GM18873 (cell line): Measurements from ENCODE around the gene PEX14.
"Not testable (repeated sequence)": the region's sequence is repeated elsewhere in the genome, so short reads cannot be mapped to it uniquely, and the experiment has no call there.

ENCODE experiments used
- ATAC-seq: cut with Tn5 transposase; IDR thresholded peaks from one replicate; pipeline ENCODE4 v1.9.1; 2021; ENCODE audit warnings: mild to moderate bottlenecking, moderate library complexity, moderate number of reproducible peaks; ENCODE audit not compliant: unreplicated experiment, low FRiP score

The PEX14 gene

DNA sequence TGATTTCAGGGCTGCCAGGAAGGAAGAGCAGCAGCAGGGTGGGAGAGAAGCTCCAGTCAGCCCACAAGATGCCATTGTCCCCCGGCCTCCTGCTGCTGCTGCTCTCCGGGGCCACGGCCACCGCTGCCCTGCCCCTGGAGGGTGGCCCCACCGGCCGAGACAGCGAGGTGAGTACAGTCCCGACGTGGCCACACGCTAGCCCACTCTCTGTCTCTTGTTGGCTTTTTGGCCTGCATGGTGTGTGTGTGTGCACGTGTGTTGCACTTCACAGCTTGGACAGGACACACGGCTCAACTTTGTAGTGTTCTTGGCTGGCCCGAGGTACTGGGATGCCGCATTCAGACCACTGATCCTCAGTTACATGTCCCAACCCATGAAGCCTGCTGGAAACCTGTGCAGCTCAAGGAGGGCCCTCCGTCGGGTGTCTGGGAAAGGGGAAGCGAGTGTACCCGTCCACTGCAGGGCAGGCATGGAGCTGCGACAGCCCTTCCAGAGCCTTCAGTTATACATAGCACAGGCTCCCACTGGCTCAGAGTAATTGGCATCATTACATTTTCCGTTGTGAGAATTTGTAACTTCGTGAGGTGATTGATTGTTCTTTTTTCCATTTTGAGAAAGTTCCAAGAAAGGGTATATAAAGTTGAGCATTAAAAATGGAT lies 24.5 kb upstream of the PEX14 start:
- no peak for ATAC-seq

DNA sequence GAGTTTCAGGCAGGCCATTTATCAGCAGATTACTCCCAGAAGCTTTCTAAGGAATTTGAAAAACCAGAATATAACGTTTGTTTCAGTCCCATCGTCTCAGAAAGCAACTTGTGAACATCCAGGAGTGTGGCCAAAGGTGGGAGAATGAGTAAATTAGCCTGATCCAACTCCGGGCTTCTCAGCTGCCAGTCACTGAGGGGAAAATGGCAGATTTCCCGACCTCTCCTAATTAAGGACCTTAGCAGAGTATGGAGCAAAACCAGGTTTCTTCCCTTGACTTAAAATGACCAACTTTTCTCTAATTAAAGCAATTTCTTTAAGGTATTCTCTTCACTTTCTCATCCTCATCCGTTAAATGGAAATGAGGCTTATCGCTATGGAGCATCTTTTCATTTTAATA lies 23.9 kb upstream of the PEX14 start:
- no peak for ATAC-seq

DNA sequence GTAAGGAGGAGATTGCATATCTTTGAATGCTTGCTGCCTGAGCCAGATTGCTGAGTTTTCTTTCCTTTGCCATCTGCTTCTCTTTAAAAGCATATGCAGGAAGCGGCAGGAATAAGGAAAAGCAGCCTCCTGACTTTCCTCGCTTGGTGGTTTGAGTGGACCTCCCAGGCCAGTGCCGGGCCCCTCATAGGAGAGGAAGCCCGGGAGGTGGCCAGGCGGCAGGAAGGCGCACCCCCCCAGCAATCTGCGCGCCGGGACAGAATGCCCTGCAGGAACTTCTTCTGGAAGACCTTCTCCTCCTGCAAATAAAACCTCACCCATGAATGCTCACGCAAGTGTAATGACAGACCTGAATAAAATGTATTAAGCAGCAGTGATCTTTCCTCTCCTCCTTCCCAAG lies 23.5 kb upstream of the PEX14 start:
- ATAC-seq = no peak

DNA sequence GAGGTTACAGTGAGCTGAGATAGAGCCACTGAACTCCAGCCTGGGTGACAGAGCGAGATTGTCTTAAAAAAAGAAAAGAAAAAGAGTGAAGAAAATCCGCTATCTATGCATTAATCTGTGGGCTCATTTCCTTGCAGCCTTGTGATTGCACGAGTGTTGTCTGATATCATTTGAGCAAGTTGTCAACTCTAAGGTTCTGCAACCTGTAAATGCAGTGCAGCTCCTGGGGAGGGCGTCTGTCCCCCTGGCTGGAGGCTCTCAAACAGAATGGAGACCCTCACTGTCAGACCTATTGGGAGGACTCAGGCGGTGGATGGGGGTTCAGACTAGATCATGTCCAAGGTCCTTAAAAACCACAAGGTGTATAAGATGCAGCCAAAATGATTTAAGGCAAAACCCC lies 18.7 kb upstream of the PEX14 start:
- ATAC-seq = no peak

DNA sequence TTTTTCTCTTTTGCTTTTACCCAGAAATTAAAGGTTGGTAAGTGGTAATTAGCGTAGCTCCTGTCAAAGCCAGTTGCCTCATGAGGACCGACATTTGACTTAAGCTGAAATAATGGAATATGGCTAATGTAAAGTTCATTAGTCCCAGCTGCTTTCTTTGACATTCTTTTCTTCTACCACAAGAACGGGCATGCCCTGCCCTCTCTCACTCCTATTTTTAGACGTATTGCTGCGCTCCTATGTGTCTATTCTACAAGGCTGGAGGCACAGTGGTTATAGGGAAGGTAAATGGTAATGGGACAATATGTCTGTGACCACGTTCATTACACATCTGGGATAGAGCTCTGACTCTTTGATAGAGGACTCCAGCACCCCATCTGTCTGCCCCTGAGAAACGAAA lies 18.1 kb upstream of the PEX14 start:
- no peak for ATAC-seq

DNA sequence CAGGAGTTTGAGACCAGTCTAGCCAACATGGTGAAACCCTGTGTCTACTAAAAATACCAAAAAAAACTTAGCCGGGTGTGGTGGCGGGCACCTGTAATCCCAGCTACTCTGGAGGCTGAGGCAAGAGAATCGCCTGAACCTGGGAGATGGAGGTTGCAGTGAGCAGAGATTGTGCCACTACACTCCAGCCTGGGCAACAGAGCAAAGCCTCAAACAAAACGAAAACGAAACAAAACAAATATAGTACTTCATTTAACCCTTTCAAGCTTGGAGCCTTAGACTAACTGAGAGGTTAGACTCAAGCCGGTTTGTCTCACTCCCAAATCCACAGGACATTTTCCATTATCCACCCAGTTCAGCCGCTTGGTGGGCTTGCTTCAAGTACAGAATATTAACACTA lies 17.3 kb upstream of the PEX14 start:
- ATAC-seq = not testable (repeated sequence)

DNA sequence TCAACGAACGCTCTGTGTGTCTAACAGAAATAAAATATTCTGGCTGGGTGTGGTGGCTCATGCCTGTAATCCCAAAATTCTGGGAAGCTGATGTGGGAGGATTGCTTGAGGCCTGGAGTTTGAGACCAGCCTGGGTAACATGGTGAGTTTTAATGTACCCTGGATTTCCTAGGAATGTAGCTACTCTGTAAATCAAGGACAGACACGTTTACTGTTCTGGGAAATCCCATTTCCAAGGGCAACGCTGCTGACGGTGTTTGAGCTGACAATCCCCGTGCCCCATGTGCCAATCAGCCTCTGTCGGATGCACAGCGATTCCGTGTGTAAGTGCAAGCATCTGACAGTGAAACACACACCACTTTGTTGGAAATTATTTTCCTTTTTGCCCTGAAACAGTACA lies 16.9 kb upstream of the PEX14 start:
- ATAC-seq = no peak

DNA sequence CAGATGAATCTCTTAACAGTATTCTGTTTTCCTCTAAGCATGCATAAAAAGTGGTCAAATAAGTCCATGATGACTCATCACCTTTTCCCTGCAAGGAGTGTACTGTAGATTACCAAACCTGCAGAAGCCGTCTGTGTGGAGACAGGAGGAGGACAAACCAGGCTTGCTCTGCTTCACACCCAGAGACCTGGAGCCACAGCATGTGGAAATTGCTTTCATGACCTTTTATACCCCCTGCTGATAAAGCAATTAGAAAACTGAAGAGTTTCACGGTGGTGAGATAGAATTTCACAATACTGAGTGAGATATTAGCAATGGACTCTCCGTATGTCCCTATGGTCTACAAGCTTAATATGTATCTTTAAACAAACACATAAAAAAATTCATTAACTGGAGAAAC lies 15.6 kb upstream of the PEX14 start:
- ATAC-seq = no peak

DNA sequence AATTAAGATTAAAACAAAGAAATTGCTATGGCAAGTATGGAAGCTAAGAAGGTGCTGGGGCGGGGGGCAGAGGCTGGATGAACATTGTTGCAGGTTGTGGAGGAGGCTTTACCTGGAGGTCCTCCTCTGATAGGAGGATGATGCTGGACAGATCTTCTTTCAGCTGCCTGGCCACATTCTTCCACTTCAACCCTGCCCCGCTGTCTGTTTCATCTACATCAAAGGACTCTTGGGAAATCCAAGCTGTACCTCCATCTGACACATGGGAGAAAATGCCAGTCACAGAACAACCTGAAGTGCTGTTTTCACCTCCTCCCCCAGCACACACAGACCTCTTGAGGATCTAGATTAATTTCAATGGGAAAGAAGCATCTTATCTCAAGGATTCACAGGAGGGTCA lies 7.7 kb upstream of the PEX14 start:
- ATAC-seq = no peak

DNA sequence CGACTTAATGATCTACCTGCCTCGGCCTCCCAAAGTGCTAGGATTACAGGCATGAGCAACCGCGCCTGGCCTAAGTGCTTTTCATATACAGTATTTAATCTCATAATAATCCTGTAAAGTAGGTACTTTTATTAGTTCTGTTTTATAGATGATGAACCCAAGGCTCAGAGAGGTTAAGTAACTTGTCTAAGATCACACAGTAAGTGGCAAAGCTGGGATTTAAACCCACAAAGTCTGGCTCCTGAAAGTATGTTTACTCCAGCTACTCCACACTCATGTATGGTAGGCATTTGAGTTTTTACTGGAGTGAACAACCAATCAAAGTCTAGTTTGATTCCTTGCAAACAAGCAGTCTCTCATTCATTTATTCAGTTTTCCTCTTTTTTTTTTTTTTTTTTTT lies 4.7 kb upstream of the PEX14 start:
- no peak for ATAC-seq

DNA sequence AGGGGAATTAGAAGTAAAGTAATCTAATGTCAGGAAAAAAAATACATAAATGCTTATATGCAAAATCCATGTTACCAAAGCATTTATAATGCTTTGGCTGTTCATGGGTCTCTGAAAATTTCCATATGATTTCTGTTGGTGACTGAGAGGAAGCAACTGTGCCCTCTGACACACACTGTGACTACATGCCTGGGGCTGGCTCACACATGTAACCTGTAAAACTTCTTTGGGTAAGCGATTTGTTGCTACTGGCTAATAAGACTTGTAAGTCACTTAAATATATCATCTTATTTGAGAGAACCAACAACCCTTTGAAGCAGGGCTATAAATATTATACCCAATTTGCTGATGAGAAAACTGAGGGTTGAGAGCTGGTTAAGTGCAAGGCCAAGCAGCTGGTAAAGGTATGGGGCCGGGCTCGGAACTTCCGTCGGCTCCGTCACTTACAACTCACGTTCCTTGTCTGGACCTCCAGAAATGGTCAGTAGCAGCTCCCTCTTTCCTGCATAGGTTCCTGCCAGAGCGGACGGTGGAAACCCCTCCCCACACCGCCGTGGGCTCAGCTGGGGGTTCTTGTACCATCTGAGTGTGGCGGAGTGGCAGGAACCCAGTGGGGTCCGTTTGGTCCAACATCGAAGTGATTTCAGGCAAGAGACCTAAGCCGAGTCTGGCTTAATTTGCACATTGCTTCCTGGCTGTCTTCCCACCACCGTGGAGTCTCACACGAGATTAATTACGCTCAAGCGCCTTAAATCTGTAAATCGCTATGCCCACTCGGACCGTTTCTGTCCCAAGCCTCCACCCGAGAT lies 3.1 kb upstream of the PEX14 start:
- ATAC-seq = no peak

DNA sequence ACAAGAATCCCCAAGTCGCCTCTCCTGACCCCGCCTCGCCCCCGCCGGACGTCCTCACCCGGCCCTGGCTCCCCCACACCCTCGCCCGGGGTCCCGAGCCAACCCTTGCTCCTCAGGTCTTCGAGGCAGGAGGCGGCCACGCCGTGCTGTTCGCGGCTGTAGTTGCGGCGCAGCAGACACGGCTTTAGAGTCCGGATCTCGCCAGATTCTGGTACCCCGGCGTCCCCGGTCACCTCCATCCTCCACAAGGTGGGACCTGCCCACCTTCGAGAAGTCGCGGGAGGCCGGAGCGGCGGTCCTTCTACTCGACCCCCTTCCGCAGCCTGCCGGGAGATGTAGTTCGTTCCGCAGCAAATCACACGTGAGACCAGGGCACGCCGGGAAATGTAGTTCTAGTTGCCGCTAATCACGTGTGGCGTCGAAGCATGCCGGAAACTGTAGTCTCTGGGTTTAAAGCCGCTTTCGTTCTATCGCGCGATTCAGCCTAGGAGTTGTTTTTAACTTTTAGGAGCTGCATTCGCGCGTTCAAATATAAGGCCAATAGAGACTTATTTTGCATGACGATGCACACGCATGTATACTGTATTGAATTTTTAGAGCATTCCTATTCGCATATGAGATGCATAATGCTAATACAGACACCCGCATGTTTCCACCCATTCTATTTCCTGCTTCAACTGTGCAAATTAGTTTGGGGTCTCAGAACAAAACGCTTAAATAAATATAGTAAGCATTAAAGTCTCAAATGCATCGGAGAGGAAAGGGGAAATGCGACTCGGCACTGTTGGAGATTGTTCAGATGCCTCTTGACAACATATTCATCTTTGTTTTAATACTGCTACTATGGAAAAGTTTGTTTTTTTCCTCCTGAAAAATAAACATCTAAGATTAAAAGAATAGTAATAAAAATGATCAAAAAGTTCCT lies 2.3 kb upstream of the PEX14 start, which contains the start of gene DFFA:
TSS of gene DFFA (minus strand) at position 310 of the 925 bp plus-strand sequence. CDS start at position 239, 71 bp downstream.
- ATAC-seq = peak; percentile 75

DNA sequence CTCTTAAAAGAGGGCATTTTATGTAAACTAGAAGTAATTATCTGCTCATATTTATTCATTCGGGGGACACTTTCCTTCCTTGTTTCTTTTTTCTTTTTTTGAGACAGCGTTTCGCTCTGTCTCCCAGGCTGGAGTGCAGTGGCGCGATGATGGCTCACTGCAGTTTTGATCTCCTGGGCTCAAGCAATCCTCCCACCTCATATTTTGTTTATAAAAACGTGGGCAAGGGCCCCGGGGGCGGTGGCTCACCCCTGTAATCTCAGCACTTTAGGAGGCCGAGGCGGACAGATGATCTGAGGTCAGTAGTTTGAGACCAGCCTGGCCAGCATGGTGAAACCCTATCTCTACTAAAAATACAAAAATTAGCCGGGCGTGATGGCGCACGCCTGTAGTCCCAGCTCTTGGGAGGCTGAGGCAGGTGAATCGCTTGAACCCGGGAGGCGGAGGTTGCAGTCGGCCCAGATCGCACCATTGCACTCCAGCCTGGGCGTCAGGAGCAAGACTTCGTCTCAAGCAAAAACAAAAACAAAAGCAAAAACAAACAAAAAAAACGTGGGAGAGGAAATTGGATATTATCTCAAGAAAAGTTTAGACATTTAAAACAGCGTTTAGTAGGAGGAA lies 1.5 kb upstream of the PEX14 start:
- no peak for ATAC-seq

DNA sequence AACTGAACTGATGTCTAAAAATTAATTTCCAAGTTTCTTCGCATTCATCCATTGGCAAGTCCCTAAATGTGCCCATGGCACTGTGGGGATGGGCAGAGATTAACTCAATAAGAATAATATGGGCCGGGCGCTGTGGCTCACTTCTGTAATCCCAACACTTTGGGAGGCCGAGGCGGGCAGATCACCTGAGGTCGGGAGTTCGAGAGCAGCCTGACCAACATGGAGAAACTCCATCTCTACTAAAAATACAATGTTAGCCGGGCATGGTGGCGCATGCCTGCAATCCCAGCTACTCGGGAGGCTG lies 489 bp upstream of the PEX14 start:
- not testable (repeated sequence) for ATAC-seq

DNA sequence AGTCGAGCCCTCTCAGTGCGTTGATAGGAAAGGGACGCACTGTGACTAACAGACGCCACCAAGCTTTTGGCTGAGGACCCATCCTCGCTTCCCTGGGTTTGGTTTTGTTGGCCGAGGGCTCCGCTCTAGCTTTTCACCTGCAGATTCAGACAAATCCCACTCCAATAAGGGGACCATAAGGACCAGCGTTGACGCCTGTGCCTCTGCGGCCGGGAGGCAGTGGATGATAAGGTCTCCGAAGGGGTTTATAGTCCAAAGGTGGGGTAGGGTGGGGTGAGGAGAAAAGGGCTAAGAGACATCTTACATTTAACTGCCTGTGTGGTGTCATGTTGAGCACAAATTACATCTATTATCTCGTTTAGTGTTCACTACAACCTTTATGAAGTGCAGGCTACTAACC lies 760 bp downstream of the PEX14 start:
- ATAC-seq = no peak

DNA sequence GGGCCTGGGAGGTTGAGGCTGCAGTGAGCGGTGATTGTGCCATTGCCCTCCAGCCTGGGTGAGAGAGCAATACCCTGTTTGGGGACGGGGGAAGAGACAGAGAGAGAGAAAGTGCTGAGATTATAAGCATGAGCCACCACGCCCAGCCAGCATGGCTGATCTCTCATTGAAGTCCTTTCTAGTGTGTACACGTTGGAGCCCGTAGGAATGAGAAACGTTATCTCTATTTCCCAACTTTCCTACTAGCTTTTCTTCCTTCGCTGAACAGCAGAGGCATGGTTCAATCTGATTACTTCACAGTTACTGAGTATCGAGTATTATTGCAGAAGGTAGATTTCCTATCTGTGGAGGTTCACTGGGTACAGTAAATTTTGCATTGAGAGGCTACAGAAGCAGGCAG lies 4.5 kb downstream of the PEX14 start:
- no peak for ATAC-seq

DNA sequence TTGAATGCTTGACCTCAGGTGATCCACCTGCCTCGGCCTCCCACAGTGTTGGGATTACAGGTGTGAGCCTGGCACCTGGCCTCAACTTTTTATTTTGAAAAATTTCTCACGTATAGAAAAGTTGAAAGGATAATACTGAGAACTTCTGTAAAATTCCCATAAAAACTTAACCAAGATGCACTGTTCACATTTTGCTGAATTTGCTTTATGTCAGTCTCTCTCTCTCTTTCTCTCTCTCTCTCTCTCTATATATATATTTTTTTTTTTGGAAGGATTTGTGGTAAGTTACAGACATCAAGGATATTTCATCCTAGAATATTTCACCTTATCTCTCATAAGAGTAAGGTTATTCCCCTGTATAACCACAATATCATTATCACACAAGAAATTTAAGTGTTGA lies 5.9 kb downstream of the PEX14 start:
- ATAC-seq = no peak

DNA sequence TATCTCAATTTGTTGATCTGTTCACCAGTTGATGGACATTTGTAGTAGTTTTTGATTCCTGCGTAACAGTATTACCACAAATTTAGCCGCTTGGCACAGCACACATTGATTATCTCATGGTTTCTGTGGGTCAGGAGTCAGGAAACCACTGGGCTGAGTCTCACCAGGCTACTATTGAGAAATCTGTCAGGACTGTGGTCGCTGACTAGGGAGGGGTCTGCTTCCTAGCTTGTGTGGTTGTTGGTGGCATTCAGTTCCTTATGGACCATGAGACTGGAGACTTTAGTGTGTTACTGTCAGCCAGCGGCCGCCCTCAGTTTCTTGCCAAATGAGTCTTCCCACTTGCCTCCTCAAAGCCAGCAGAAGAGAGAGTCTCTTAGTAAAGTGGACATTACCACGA lies 9.8 kb downstream of the PEX14 start:
- no peak for ATAC-seq

DNA sequence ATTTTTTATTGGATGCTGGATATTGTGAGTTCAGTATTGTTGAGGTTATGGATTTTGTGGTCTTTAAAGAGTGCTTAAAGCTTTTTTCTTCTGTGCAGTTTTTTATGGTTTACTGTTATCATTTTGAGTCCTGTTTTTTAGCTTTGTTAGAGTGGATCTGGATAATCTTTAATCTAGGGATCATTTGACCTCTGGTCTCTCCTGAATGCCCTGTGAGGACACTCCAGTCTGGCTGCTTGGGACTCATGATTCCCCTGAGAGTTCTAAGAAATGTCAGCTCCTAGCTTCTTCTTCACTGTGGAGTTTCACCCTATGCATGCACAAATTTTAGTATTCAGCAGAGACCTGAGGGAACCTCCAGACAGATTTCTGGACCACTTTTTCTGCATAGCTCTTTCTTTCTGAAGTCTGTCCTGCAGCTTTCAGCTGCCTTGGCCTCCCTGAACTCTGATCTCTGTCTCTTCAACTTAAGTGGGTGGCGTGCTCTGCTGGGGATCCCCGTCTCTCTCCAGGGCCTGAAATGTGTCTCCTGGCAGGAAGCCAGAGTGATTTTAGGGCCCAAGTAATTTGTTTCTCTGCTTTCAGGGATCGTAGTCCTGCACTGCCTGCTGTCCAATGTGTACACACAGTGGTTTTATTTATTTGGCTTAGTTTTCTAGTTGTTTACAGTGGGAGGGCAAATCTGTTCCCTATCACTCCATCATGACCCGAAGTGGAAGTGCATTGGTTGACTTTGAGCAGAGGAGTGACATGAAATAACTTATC lies 14.7 kb downstream of the PEX14 start:
- ATAC-seq = no peak
